Measurements from ENCODE around the gene PDSS2.

GRCh38 chr6:107313776-107314175 lies 145.6 kb downstream of the PDSS2 start:
- no peak for TF ChIP-seq CTCF (conservative IDR thresholded peaks at IDR 0.05; ENCODE audit: low read depth, low read length)
- TF ChIP-seq EZH2 (IDR thresholded peaks at IDR 0.05; ENCODE audit: borderline replicate concordance, low read depth, low read length, poor library complexity, severe bottlenecking): no peak
